ENCODE results near the gene SUFU. TPM values are rescaled to one million over a fixed set of nuclear protein-coding genes. Genes with fewer than 3 reads are reported as not detected.

The SUFU gene
- total RNA-seq, 1 donor from 2014 or later, result 16.9 TPM

GRCh38 chr10:102502029-102502336, 1.8 kb upstream of the SUFU start:
- peak; percentile 100 for DNase-seq (ENCODE audit: extremely low spot score, unreplicated experiment)
- TF ChIP-seq CTCF (IDR thresholded peaks at IDR 0.05), result no peak
- H3K27ac Mint-ChIP-seq (ENCODE audit: unreplicated experiment), result no peak overlapping the region

GRCh38 chr10:102502337-102503151, 1.2 kb upstream of the SUFU start, which contains the start of gene ACTR1A:
Gene ACTR1A (minus strand): TSS chr10:102502712. CDS start chr10:102502647, 65 bp downstream.
- TF ChIP-seq CTCF (IDR thresholded peaks at IDR 0.05), result no peak
- Mint-ChIP-seq H3K36me3 (ENCODE audit: unreplicated experiment) (no peaks in the 10 kb centered on the region), H3K9me3 (ENCODE audit: unreplicated experiment) (no peaks in the 10 kb centered on the region), H3K4me1 (ENCODE audit: unreplicated experiment) (peaks cover 28% of the 10 kb centered on the region), H3K27me3 (ENCODE audit: unreplicated experiment) (no peaks in the 10 kb centered on the region), H3K27ac (ENCODE audit: unreplicated experiment) (no peak within 1 kb of the TSS), H3K4me3 (ENCODE audit: unreplicated experiment) (no peak within 1 kb of the TSS)
- peak; percentile 99 for DNase-seq (ENCODE audit: extremely low spot score, unreplicated experiment)

More at GRCh38 chr10:102502029-102502336, 1.8 kb upstream of the SUFU start:
- Mint-ChIP-seq H3K36me3 (ENCODE audit: unreplicated experiment) (no peaks in the 10 kb centered on the region), H3K27me3 (ENCODE audit: unreplicated experiment) (no peaks in the 10 kb centered on the region), H3K4me3 (ENCODE audit: unreplicated experiment) (no peak overlapping the region), H3K4me1 (ENCODE audit: unreplicated experiment) (peaks cover 28% of the 10 kb centered on the region), H3K9me3 (ENCODE audit: unreplicated experiment) (no peaks in the 10 kb centered on the region)

- Mint-ChIP-seq H3K9me3 (ENCODE audit: unreplicated experiment) (no peaks in the 10 kb centered on the region), H3K36me3 (ENCODE audit: unreplicated experiment) (peaks cover 5% of the 10 kb centered on the region), H3K27ac (ENCODE audit: unreplicated experiment) (peak overlapping the region; percentile 54), H3K4me3 (ENCODE audit: unreplicated experiment) (peak overlapping the region; percentile 94), H3K4me1 (ENCODE audit: unreplicated experiment) (peaks cover 24% of the 10 kb centered on the region), H3K27me3 (ENCODE audit: unreplicated experiment) (no peaks in the 10 kb centered on the region)
- no peak for TF ChIP-seq CTCF (IDR thresholded peaks at IDR 0.05)
- no peak for DNase-seq (ENCODE audit: extremely low spot score, unreplicated experiment)
Measured at GRCh38 chr10:102504179-102504975, 605 bp downstream of the SUFU start.

- no peak for DNase-seq (ENCODE audit: extremely low spot score, unreplicated experiment)
- Mint-ChIP-seq H3K9me3 (ENCODE audit: unreplicated experiment) (no peaks in the 10 kb centered on the region), H3K27me3 (ENCODE audit: unreplicated experiment) (no peaks in the 10 kb centered on the region), H3K4me3 (ENCODE audit: unreplicated experiment) (peak overlapping the region; percentile 94), H3K36me3 (ENCODE audit: unreplicated experiment) (peaks cover 6% of the 10 kb centered on the region), H3K27ac (ENCODE audit: unreplicated experiment) (peak overlapping the region; percentile 54), H3K4me1 (ENCODE audit: unreplicated experiment) (peaks cover 20% of the 10 kb centered on the region)
- TF ChIP-seq CTCF (IDR thresholded peaks at IDR 0.05), result no peak
Measured at GRCh38 chr10:102504976-102505300, 1.2 kb downstream of the SUFU start.
